GM23248 (cell line): ENCODE data around the gene DOC2B. TPM values are rescaled to one million over a fixed set of nuclear protein-coding genes. Genes with fewer than 3 reads are reported as not detected.
A peak's percentile ranks its signal among the peaks of the same experiment; 100 is the strongest.

ENCODE experiments used
- DNase-seq: peaks from one replicate; pipeline ENCODE4 v3.0.0-alpha.2; 2015
- H2AFZ ChIP-seq: fragments of 200-600 bp; sonication (generic); 2 replicates; pipeline ENCODE4 v1.6.1; 2016; ENCODE audit warnings: antibody characterized with exemption
- H3F3A ChIP-seq: fragments of 200-600 bp; sonication (generic); 2 replicates; pipeline ENCODE4 v1.6.1; 2016; ENCODE audit warnings: mild to moderate bottlenecking, antibody characterized with exemption, mixed run types; ENCODE audit not compliant: insufficient read depth
- H3K27ac ChIP-seq: fragments of 200-600 bp; sonication (generic); 2 replicates; pipeline ENCODE4 v1.5.1; 2016; ENCODE audit warnings: mild to moderate bottlenecking
- H3K27me3 ChIP-seq: fragments of 200-600 bp; sonication (generic); replicated peaks from 2 replicates; pipeline ENCODE4 v1.6.1; 2016; ENCODE audit warnings: mild to moderate bottlenecking; ENCODE audit not compliant: insufficient read depth
- H3K36me3 ChIP-seq: fragments of 200-600 bp; sonication (generic); 2 replicates; pipeline ENCODE4 v1.6.1; 2016; ENCODE audit warnings: low read depth, mild to moderate bottlenecking
- H3K4me1 ChIP-seq: fragments of 200-600 bp; sonication (generic); 2 replicates; pipeline ENCODE4 v1.6.1; 2016; ENCODE audit warnings: mild to moderate bottlenecking; ENCODE audit not compliant: insufficient read depth
- H3K4me2 ChIP-seq: fragments of 200-600 bp; sonication (generic); one replicate; pipeline ENCODE4 v1.6.1; 2016; ENCODE audit warnings: mild to moderate bottlenecking; ENCODE audit not compliant: unreplicated experiment
- H3K4me3 ChIP-seq: fragments of 200-600 bp; sonication (generic); 2 replicates; pipeline ENCODE4 v1.5.1; 2016; ENCODE audit warnings: mild to moderate bottlenecking
- H3K79me2 ChIP-seq: fragments of 200-600 bp; sonication (generic); 2 replicates; pipeline ENCODE4 v1.6.1; 2016; ENCODE audit warnings: mild to moderate bottlenecking; ENCODE audit not compliant: insufficient read depth
- H3K9ac ChIP-seq: fragments of 200-600 bp; sonication (generic); 2 replicates; pipeline ENCODE4 v1.6.1; 2016; ENCODE audit warnings: mild to moderate bottlenecking
- H3K9me2 ChIP-seq: fragments of 200-600 bp; sonication (generic); 2 replicates; pipeline ENCODE4 v1.6.1; 2016; ENCODE audit warnings: mixed run types, mild to moderate bottlenecking, moderate library complexity; ENCODE audit not compliant: insufficient read depth
- H3K9me3 ChIP-seq: fragments of 200-600 bp; sonication (generic); one replicate; pipeline ENCODE4 v1.6.1; 2017; ENCODE audit warnings: low read depth
- H4K20me1 ChIP-seq: fragments of 200-600 bp; sonication (generic); 2 replicates; pipeline ENCODE4 v1.6.0; 2016; ENCODE audit not compliant: insufficient read depth
- EZH2 ChIP-seq: fragments of 200-600 bp; sonication (generic); IDR thresholded peaks from 2 replicates; pipeline ENCODE4 v1.6.1; 2018; ENCODE audit warnings: antibody characterized with exemption, mild to moderate bottlenecking; ENCODE audit not compliant: insufficient read depth, poor library complexity, severe bottlenecking
- EZH2phosphoT487 ChIP-seq: fragments of 200-600 bp; sonication (generic); IDR thresholded peaks from 2 replicates; pipeline ENCODE4 v1.6.1; 2018; ENCODE audit warnings: antibody characterized with exemption, moderate library complexity, mild to moderate bottlenecking, low read depth; ENCODE audit not compliant: insufficient read depth
- WGBS, 2 experiments: methylation state at CpG; one replicate each; pipeline ENCODE4 v1.1.6; 2015 to 2017; ENCODE audit warnings: low lambda C conversion rate in 2 of 2, low coverage in 1 of 2; ENCODE audit errors: missing lambda C conversion rate in 2 of 2; 5-methylcytosine and 5-hydroxymethylcytosine counted together
- in situ Hi-C: fragments of 300-500 bp; cut with MboI; formaldehyde crosslinking; loops from 2 replicates; pipeline ENCODE4 v1.15.0; 2020
- polyA plus RNA-seq: library from polyadenylated mRNA; unstranded; fragments of >200 nt; fragmentation: Nextera tagmentation; extraction: Ambion mirVana; gene quantifications from 2 replicates; pipeline ENCODE4 v1.2.1, GENCODE V29; 2016
- total RNA-seq: library from RNA; depleted of rRNA; stranded (reverse); fragments of >200 nt; shearing (Covaris generic); gene quantifications from 2 replicates; pipeline ENCODE4 v1.2.3, GENCODE V29; 2014

The DOC2B gene
- total and polyA plus RNA-seq, 2 experiments from 2014 or later: 0.03 TPM; not detected in 1

DNA sequence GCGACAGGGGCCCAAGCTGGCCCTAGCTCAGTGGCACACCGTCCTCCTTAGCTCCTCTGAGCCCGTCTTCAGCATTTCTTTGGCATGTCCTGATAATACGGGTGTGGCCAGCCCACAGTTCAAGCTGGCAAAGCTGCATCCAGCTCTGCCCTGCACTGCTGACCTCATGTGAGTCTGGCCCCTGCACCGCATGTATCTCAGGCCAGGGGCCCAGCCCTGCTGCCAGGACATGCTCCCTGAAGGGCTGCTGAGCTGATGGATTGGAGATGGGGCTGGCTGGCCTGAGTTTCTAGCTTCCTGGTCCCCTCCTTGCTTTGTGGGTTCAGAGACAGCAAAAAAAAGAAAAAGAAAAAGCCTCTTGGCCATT is 2.4 kb downstream of the DOC2B start:
- H3K27me3 ChIP-seq: peaks cover 60% of the 10 kb centered on the region
- WGBS, 2 experiments: 5% methylated on average over 5 of the region's 5 CpGs

DNA sequence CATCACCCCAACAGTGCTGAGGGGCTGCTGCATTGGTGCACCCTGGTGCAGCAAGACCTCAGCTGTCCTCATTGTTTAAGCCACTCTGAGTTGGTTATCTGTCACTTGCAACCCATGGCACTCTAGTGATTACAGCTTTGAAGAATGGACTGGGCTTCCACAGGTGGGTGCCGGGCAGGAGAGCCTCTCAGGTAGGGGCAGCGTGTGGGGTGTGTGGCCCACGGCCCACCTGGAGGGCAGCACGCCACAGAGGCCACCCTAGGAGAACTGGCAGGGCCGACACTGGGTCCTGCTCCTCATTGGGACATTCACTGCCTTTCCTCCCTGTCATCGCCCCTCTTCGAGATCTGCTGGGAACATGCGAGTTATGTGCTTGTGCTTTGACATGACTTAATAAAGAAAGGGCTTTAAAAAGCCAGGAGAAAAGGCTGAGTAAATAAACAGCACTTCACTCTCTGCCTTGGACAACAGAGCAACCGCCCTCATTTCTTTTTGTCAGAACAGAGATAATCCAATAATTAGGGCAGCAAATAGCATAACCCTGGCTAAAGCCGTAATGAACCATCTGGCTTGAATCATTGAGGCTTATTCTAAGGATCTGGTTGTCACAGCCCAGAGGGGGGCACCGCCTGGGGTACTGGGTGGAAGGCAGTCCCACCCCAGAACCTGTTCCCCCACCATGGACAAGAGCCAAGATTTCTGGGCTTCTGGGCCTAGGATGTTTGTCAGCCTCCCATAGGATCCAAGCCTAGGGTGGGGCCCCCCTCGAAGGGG is 3.0 kb downstream of the DOC2B start:
- Histone ChIP-seq H3K27ac (no peak overlapping the region), H3K79me2 (no peaks in the 10 kb centered on the region), H3K4me1 (no peaks in the 10 kb centered on the region), H3K9me3 (no peaks in the 10 kb centered on the region), H3K27me3 (peaks cover 55% of the 10 kb centered on the region), H3F3A (no peaks in the 10 kb centered on the region), H3K4me2 (no peak overlapping the region), H3K4me3 (no peak overlapping the region), H3K36me3 (no peaks in the 10 kb centered on the region), H2AFZ (no peak overlapping the region), H3K9me2 (no peaks in the 10 kb centered on the region), H3K9ac (no peak overlapping the region), H4K20me1 (no peaks in the 10 kb centered on the region)
- TF ChIP-seq EZH2phosphoT487 (no peak), EZH2 (no peak)
- WGBS, 2 experiments: 13 to 24% methylated on average over 10 to 12 of the region's 12 CpGs
- no peak for DNase-seq
- in situ Hi-C loops: no loop called here

More for the DNA sequence above, 2.4 kb downstream of the DOC2B start:
- DNase-seq: peak; percentile 26
- Histone ChIP-seq H3K9me3 (no peaks in the 10 kb centered on the region), H3K27ac (no peak overlapping the region), H2AFZ (no peak overlapping the region), H3K79me2 (no peaks in the 10 kb centered on the region), H3K9ac (no peak overlapping the region), H3K36me3 (no peaks in the 10 kb centered on the region), H3K4me1 (no peaks in the 10 kb centered on the region), H4K20me1 (no peaks in the 10 kb centered on the region), H3K4me2 (no peak overlapping the region), H3F3A (no peaks in the 10 kb centered on the region), H3K9me2 (no peaks in the 10 kb centered on the region), H3K4me3 (no peak overlapping the region)
- TF ChIP-seq EZH2phosphoT487: no peak
- no peak for TF ChIP-seq EZH2
- in situ Hi-C loops: no loop called here

- Histone ChIP-seq H2AFZ (no peak overlapping the region), H3K27ac (no peak overlapping the region), H3K27me3 (peaks cover 48% of the 10 kb centered on the region), H3F3A (no peaks in the 10 kb centered on the region), H3K4me1 (no peaks in the 10 kb centered on the region), H3K9me3 (no peaks in the 10 kb centered on the region), H4K20me1 (no peaks in the 10 kb centered on the region), H3K9me2 (no peaks in the 10 kb centered on the region), H3K79me2 (no peaks in the 10 kb centered on the region), H3K36me3 (no peaks in the 10 kb centered on the region), H3K4me3 (no peak overlapping the region), H3K9ac (no peak overlapping the region), H3K4me2 (no peak overlapping the region)
- 42 to 54% methylated on average over 6 of the region's 6 CpGs for WGBS, 2 experiments
- DNase-seq: no peak
- in situ Hi-C loops: no loop called here
- TF ChIP-seq EZH2 (no peak), EZH2phosphoT487 (no peak)
Measured at GRCh38 chr17:177762-178161, 3.7 kb downstream of the DOC2B start.

GRCh38 chr17:177155-177554 is 4.3 kb downstream of the DOC2B start:
- Histone ChIP-seq H3K79me2 (no peaks in the 10 kb centered on the region), H3K4me2 (no peak overlapping the region), H3K4me1 (no peaks in the 10 kb centered on the region), H3F3A (no peaks in the 10 kb centered on the region), H3K27me3 (peaks cover 42% of the 10 kb centered on the region), H2AFZ (no peak overlapping the region), H4K20me1 (no peaks in the 10 kb centered on the region), H3K9ac (no peak overlapping the region), H3K4me3 (no peak overlapping the region), H3K9me3 (no peaks in the 10 kb centered on the region), H3K27ac (no peak overlapping the region), H3K9me2 (no peaks in the 10 kb centered on the region), H3K36me3 (no peaks in the 10 kb centered on the region)
- no peak for DNase-seq
- in situ Hi-C loops: no loop called here
- TF ChIP-seq EZH2phosphoT487 (no peak), EZH2 (no peak)
- 55 to 61% methylated on average over 3 of the region's 3 CpGs for WGBS, 2 experiments
